ENCODE results near the gene DCHS2.

The DCHS2 gene

GRCh38 chr4:154186035-154186434 is 305.6 kb downstream of the DCHS2 start:
- Histone ChIP-seq H3K36me3 (ENCODE audit: insufficient read depth, low read length) (no peaks in the 10 kb centered on the region), H3K4me1 (ENCODE audit: control insufficient read depth, insufficient read depth, low read length) (no peaks in the 10 kb centered on the region), H3K4me2 (ENCODE audit: low read length) (no peak overlapping the region), H3K4me3 (ENCODE audit: low read length) (no peak overlapping the region), H3K9ac (ENCODE audit: low read depth, low read length) (no peak overlapping the region), H3K9me3 (replicated peaks; ENCODE audit: low read length) (peaks cover 3% of the 10 kb centered on the region), H3K27me3 (ENCODE audit: control insufficient read depth, insufficient read depth, low read length) (no peaks in the 10 kb centered on the region)

GRCh38 chr4:154184238-154184637 is 307.4 kb downstream of the DCHS2 start:
- H3K9me3 ChIP-seq (replicated peaks; ENCODE audit: low read length), result peaks cover 3% of the 10 kb centered on the region
- H3K27me3 ChIP-seq (ENCODE audit: control insufficient read depth, insufficient read depth, low read length), result no peaks in the 10 kb centered on the region
- no peak overlapping the region for H3K4me3 ChIP-seq (ENCODE audit: low read length)
- H3K4me2 ChIP-seq (ENCODE audit: low read length), result no peak overlapping the region
- no peaks in the 10 kb centered on the region for H3K36me3 ChIP-seq (ENCODE audit: insufficient read depth, low read length)
- no peaks in the 10 kb centered on the region for H3K4me1 ChIP-seq (ENCODE audit: control insufficient read depth, insufficient read depth, low read length)
- H3K9ac ChIP-seq (ENCODE audit: low read depth, low read length), result no peak overlapping the region

- no peaks in the 10 kb centered on the region for H3K27me3 ChIP-seq (ENCODE audit: control insufficient read depth, insufficient read depth, low read length)
Observed at GRCh38 chr4:154183264-154183663, 308.3 kb downstream of the DCHS2 start.

More at GRCh38 chr4:154183264-154183663, 308.3 kb downstream of the DCHS2 start:
- Histone ChIP-seq H3K36me3 (ENCODE audit: insufficient read depth, low read length) (no peaks in the 10 kb centered on the region), H3K4me2 (ENCODE audit: low read length) (no peak overlapping the region), H3K9ac (ENCODE audit: low read depth, low read length) (no peak overlapping the region), H3K4me1 (ENCODE audit: control insufficient read depth, insufficient read depth, low read length) (no peaks in the 10 kb centered on the region), H3K4me3 (ENCODE audit: low read length) (no peak overlapping the region), H3K9me3 (replicated peaks; ENCODE audit: low read length) (peaks cover 3% of the 10 kb centered on the region)

Data from skeletal muscle satellite cell (primary cell).